ENCODE measurements around the gene TXN2.

- TF ChIP-seq CTCF (IDR thresholded peaks at IDR 0.05; ENCODE audit: low read length): no peak
- TF ChIP-seq EZH2 (IDR thresholded peaks at IDR 0.05; ENCODE audit: borderline replicate concordance, low read length): no peak
Measured at GRCh38 chr22:36422287-36423014, 59.0 kb downstream of the TXN2 start.

All from OCI-LY1 (cell line).